ENCODE data around the gene GBE1. TPM values are rescaled to one million over a fixed set of nuclear protein-coding genes. Genes with fewer than 3 reads are reported as not detected.

Gene GBE1
- polyA plus RNA-seq, 3 donors = 7.7 to 21.7 (median 19.1) TPM

- no peak overlapping the region for H2AFZ ChIP-seq (ENCODE audit: insufficient read depth, low read depth, low read length, poor library complexity, severe bottlenecking)
- Mint-ChIP-seq H3K9me3 (peaks cover 0 to 5% (median 0%) of the 10 kb centered on the region in 7 donors), H3K36me3 (peaks cover 0 to 4% of the 10 kb centered on the region in 2 donors), H3K27me3 (ENCODE audit: low read depth in 3 of 3) (no peaks in the 10 kb centered on the region), H3K4me3 (no peak overlapping the region), H3K27ac (peak overlapping the region in 1 of 7 donors; percentile 59), H3K4me1 (no peaks in the 10 kb centered on the region)
- H3K36me3 ChIP-seq (replicated peaks in 1 of 2; ENCODE audit: control insufficient read depth in 1 of 2, insufficient read depth in 2 of 2, low read length in 2 of 2) = no peaks in the 10 kb centered on the region
- H3K79me2 ChIP-seq (ENCODE audit: insufficient read depth, low read length) = no peaks in the 10 kb centered on the region
- no peaks in the 10 kb centered on the region for H3K4me1 ChIP-seq (ENCODE audit: control insufficient read depth in 1 of 2, insufficient read depth in 2 of 2, low read length in 2 of 2)
- no peaks in the 10 kb centered on the region for H4K20me1 ChIP-seq (ENCODE audit: insufficient read depth, low read length)
- 100% methylated on average over 1 of the region's 5 CpGs for WGBS (ENCODE audit: insufficient coverage)
- H3K27me3 ChIP-seq (ENCODE audit: control insufficient read depth in 2 of 2, insufficient read depth in 2 of 2, low read length in 2 of 2) = no peaks in the 10 kb centered on the region
- H3K4me3 ChIP-seq (replicated peaks in 1 of 3; ENCODE audit: low read depth in 2 of 3, low read length in 3 of 3) = no peak overlapping the region
- H3K9ac ChIP-seq (ENCODE audit: insufficient read depth, low read length, poor library complexity, severe bottlenecking) = no peak overlapping the region
- H3K4me2 ChIP-seq (replicated peaks; ENCODE audit: extremely low read depth, low read length, poor library complexity, severe bottlenecking) = no peak overlapping the region
- H3K9me3 ChIP-seq (replicated peaks in 1 of 2; ENCODE audit: control insufficient read depth in 1 of 2, insufficient read depth in 1 of 2, low read length in 2 of 2) = no peaks in the 10 kb centered on the region
- H3K27ac ChIP-seq (ENCODE audit: low read depth in 1 of 2, low read length in 2 of 2) = no peak overlapping the region
- TF ChIP-seq CTCF (IDR thresholded peaks at IDR 0.05) = no peak
- DNase-seq = no peak
- intact Hi-C loops (cut with micrococcal nuclease) = no loop called here
Observed at GRCh38 chr3:81620849-81621248, 140.6 kb downstream of the GBE1 start.

GRCh38 chr3:81612768-81613167 lies 148.7 kb downstream of the GBE1 start:
- Histone ChIP-seq H3K79me2 (ENCODE audit: insufficient read depth, low read length) (no peaks in the 10 kb centered on the region), H4K20me1 (ENCODE audit: insufficient read depth, low read length) (no peaks in the 10 kb centered on the region), H3K27ac (ENCODE audit: low read depth in 1 of 2, low read length in 2 of 2) (no peak overlapping the region), H3K27me3 (ENCODE audit: control insufficient read depth in 2 of 2, insufficient read depth in 2 of 2, low read length in 2 of 2) (no peaks in the 10 kb centered on the region), H3K9ac (ENCODE audit: insufficient read depth, low read length, poor library complexity, severe bottlenecking) (no peak overlapping the region), H3K4me1 (ENCODE audit: control insufficient read depth in 1 of 2, insufficient read depth in 2 of 2, low read length in 2 of 2) (no peaks in the 10 kb centered on the region), H3K36me3 (replicated peaks in 1 of 2; ENCODE audit: control insufficient read depth in 1 of 2, insufficient read depth in 2 of 2, low read length in 2 of 2) (no peaks in the 10 kb centered on the region), H3K9me3 (replicated peaks in 1 of 2; ENCODE audit: control insufficient read depth in 1 of 2, insufficient read depth in 1 of 2, low read length in 2 of 2) (no peaks in the 10 kb centered on the region), H3K4me3 (replicated peaks in 1 of 3; ENCODE audit: low read depth in 2 of 3, low read length in 3 of 3) (no peak overlapping the region), H2AFZ (ENCODE audit: insufficient read depth, low read depth, low read length, poor library complexity, severe bottlenecking) (no peak overlapping the region), H3K4me2 (replicated peaks; ENCODE audit: extremely low read depth, low read length, poor library complexity, severe bottlenecking) (no peak overlapping the region)
- intact Hi-C loops (cut with micrococcal nuclease) = no loop called here
- no peak for TF ChIP-seq CTCF (IDR thresholded peaks at IDR 0.05)
- Mint-ChIP-seq H3K27me3 (ENCODE audit: low read depth in 3 of 3) (no peaks in the 10 kb centered on the region), H3K27ac (no peak overlapping the region), H3K36me3 (peaks cover 7 to 19% of the 10 kb centered on the region in 2 donors), H3K4me3 (no peak overlapping the region), H3K9me3 (peaks cover 0 to 8% (median 4%) of the 10 kb centered on the region in 7 donors), H3K4me1 (no peaks in the 10 kb centered on the region)
- DNase-seq = no peak
- 100% methylated on average over 2 of the region's 3 CpGs for WGBS (ENCODE audit: insufficient coverage)

Measured in CD14-positive monocyte (primary cell).